Breast epithelium (tissue), 4 donors: ENCODE measurements around the gene USP12. TPM values are rescaled to one million over a fixed set of nuclear protein-coding genes. Genes with fewer than 3 reads are reported as not detected.

Experiments used
- DNase-seq, 2 donors: peaks; one replicate each; pipeline ENCODE4 v3.0.0-alpha.2; 2019; ENCODE audit warnings: low spot score in 2 of 2
- H3K27ac ChIP-seq, 2 donors: fragments of 200-600 bp; sonication (generic) in 1 of 2; one replicate each; pipeline ENCODE4 v1.5.1; 2016 to 2019; ENCODE audit warnings: mild to moderate bottlenecking in 1 of 2
- H3K27me3 ChIP-seq, 2 donors: fragments of 200-600 bp; sonication (generic) in 1 of 2; one replicate each; pipeline versions ENCODE4 v1.5.1 to v1.6.0; 2017 to 2019; ENCODE audit warnings: control low read depth in 1 of 2, mild to moderate bottlenecking in 1 of 2
- H3K36me3 ChIP-seq: fragments of 200-600 bp; one replicate; pipeline ENCODE4 v1.5.1; 2019
- H3K4me1 ChIP-seq, 2 donors: fragments of 200-600 bp; sonication (generic); one replicate each; pipeline ENCODE4 v1.5.1; 2016 to 2019; ENCODE audit warnings: control low read depth in 1 of 2
- H3K4me3 ChIP-seq, 3 donors: fragments of 200-600 bp; sonication (generic); 1 replicate in 2 of 3; 2 replicates in 1 of 3; pipeline ENCODE4 v1.5.1; 2016 to 2019; ENCODE audit warnings: mild to moderate bottlenecking in 3 of 3, moderate library complexity in 2 of 3
- H3K9me3 ChIP-seq, 2 donors: fragments of 200-600 bp; sonication (generic) in 1 of 2; one replicate each; pipeline ENCODE4 v1.5.1; 2016 to 2019; ENCODE audit warnings: control low read depth in 1 of 2
- POLR2A ChIP-seq: fragments of 450-650 bp; IDR thresholded peaks from one replicate; pipeline ENCODE4 v1.6.1; 2016; ENCODE audit warnings: antibody characterized with exemption, mild to moderate bottlenecking, moderate library complexity
- POLR2AphosphoS5 ChIP-seq, 3 donors: sonication (generic); formaldehyde crosslinking; IDR thresholded peaks; one replicate each; pipeline ENCODE4 v1.6.1; 2017; ENCODE audit warnings: antibody characterized with exemption in 3 of 3
- intact Hi-C: fragments of 100-400 bp; cut with DNase I; formaldehyde crosslinking; loops from one replicate; pipeline ENCODE4 v1.15.1; 2023; ENCODE audit warnings: low total_unique reads
- total RNA-seq, 3 donors: library from RNA; depleted of rRNA; stranded (reverse); fragments of >200 nt; gene quantifications; one replicate each; pipeline ENCODE4 v1.1.0, GENCODE V29; 2016
- TF ChIP-seq, protein P1 (sequence below), 3 donors: fragments of 450-650 bp; IDR thresholded peaks; one replicate each; pipeline ENCODE4 v1.5.1; 2016 to 2017; ENCODE audit warnings: antibody characterized with exemption in 3 of 3, mild to moderate bottlenecking in 3 of 3, moderate library complexity in 3 of 3

USP12 gene
- total RNA-seq, 3 donors from 2014 or later = 21.0 to 33.4 (median 21.0) TPM

DNA sequence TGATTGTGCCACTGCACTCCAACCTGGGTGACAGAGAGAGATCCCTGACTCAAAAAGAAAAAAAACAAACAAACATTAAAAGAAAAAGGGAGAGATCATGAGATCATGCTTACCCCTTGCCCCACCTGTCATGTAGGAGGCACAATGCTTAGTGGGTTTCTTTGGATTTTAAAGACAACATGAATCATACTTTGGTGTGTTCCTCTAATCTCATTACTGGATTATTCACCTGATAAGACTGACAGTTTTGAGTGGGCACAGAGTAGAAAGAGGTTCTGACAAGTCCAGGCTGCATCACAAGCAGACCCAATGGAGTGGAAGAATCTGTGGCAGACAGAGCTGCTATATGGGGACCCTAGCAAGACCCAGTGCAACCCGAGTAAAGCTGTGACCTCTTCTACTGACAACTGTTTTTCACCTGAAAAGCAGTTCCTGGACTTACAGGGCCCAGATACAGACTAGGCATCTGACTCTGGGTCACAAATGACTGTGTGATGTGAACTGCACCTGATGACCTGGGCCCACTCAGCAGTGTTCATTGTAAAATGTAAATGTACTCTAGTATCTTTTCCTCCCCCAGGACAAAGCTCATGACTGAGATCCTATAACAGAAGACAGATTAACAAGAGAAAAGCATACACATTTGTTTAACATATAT, 28.9 kb upstream of the USP12 start:
- H3K4me3 ChIP-seq = no peak overlapping the region
- peaks cover 0 to 5% of the 10 kb centered on the region in 2 donors for H3K27me3 ChIP-seq
- peaks cover 0 to 3% of the 10 kb centered on the region in 2 donors for H3K9me3 ChIP-seq
- no peaks in the 10 kb centered on the region for H3K36me3 ChIP-seq
- intact Hi-C loops = no loop called here
- TF ChIP-seq, protein P1, sequence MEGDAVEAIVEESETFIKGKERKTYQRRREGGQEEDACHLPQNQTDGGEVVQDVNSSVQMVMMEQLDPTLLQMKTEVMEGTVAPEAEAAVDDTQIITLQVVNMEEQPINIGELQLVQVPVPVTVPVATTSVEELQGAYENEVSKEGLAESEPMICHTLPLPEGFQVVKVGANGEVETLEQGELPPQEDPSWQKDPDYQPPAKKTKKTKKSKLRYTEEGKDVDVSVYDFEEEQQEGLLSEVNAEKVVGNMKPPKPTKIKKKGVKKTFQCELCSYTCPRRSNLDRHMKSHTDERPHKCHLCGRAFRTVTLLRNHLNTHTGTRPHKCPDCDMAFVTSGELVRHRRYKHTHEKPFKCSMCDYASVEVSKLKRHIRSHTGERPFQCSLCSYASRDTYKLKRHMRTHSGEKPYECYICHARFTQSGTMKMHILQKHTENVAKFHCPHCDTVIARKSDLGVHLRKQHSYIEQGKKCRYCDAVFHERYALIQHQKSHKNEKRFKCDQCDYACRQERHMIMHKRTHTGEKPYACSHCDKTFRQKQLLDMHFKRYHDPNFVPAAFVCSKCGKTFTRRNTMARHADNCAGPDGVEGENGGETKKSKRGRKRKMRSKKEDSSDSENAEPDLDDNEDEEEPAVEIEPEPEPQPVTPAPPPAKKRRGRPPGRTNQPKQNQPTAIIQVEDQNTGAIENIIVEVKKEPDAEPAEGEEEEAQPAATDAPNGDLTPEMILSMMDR (IDR thresholded peaks at IDR 0.05) = no peak
- TF ChIP-seq POLR2A (no peak), POLR2AphosphoS5 (IDR thresholded peaks at IDR 0.05) (no peak)
- no peaks in the 10 kb centered on the region for H3K4me1 ChIP-seq
- no peak for DNase-seq
- H3K27ac ChIP-seq = no peak overlapping the region

DNA sequence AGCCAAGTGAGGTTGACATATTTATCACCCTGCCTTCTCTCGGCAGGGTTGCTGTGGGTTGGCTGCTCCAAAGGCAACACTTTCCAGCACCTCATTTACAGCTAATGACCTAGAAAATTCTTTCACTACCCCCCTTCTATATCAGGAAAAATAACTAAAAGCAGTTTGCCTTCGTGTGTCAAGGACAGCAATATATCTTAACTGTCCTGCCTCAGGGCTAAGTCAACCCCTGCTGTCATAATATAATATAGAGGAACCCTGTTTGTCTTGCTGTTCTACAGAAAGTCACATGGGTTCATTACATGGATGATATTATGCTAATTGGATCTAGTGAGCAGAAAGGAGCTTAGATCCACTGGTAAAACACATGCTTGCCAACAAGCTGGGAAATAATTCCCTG, 28.1 kb upstream of the USP12 start:
- no peak overlapping the region for H3K27ac ChIP-seq
- no peaks in the 10 kb centered on the region for H3K4me1 ChIP-seq
- no peak for TF ChIP-seq POLR2AphosphoS5 (IDR thresholded peaks at IDR 0.05)
- no peak for DNase-seq
- H3K27me3 ChIP-seq = peaks cover 0 to 5% of the 10 kb centered on the region in 2 donors
- H3K9me3 ChIP-seq = peaks cover 0 to 3% of the 10 kb centered on the region in 2 donors
- no peak overlapping the region for H3K4me3 ChIP-seq
- no peaks in the 10 kb centered on the region for H3K36me3 ChIP-seq
- intact Hi-C loops = no loop called here

DNA sequence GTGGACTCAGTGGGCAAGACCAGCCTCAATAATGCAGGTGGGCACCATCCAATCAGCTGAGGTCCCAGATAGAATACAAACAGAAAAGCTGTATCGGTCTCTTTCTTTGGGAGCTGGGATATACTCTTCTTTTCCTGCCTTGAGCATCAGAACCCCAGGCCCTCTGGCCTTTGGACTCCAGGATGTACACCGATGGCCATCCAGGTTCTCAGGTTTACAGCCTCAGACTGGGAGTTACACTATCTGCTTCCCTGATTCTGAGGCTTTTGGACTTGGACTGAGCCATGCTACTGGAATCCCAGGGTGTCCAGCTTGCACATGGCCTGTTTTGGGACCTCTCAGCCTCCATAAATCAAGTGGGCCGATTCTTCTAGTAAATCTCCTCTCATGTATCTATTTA, 27.6 kb upstream of the USP12 start:
- no peaks in the 10 kb centered on the region for H3K4me1 ChIP-seq
- TF ChIP-seq, protein P1 (IDR thresholded peaks at IDR 0.05) = no peak
- TF ChIP-seq POLR2AphosphoS5 (IDR thresholded peaks at IDR 0.05) (no peak), POLR2A (no peak)
- H3K27me3 ChIP-seq = peaks cover 0 to 5% of the 10 kb centered on the region in 2 donors
- no peak overlapping the region for H3K4me3 ChIP-seq
- intact Hi-C loops = no loop called here
- no peak for DNase-seq
- no peaks in the 10 kb centered on the region for H3K36me3 ChIP-seq
- peaks cover 0 to 3% of the 10 kb centered on the region in 2 donors for H3K9me3 ChIP-seq
- no peak overlapping the region for H3K27ac ChIP-seq

DNA sequence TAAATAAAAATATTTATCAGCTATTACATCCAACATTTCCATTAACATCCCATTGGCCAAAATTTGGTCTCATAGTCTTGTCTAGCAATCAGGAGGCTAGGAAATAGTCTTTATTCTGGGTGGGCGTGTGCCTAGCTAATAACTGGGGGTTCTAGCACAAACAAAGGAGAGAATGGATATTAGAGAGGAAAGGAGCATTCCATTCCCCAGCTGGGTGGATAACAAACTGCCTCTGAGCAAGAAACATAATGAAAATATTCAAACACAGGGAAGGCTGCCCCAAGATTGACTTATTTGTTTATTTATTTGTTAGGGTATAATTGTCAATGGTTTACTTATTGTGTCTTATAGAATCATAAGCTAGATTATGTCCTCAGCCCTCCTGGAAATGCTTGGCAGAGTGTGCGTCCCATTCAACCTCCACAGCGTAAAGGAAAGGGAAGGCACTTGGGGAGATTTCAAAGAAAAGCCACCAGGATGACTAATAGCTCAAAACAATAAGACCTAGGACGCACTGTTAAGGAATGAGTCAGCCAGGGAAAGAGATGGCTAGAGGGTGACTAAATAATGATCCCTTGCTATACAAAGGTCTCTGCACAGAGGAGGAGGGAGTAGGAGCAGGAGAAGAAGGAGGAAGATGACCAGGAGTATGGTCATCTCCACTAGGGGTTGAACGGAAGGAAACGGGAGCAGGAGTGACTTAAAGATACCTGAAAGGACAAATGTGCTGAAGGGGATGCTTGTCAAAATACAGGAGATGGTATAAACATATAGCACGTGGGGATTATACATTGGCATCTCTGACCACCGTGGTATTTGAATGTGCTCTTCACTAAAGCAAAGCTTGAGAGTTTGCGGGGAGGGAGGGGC, 23.5 kb upstream of the USP12 start:
- no peak for TF ChIP-seq POLR2AphosphoS5 (IDR thresholded peaks at IDR 0.05)
- TF ChIP-seq, protein P1 (IDR thresholded peaks at IDR 0.05) = no peak
- no peak for TF ChIP-seq POLR2A
- H3K9me3 ChIP-seq = peaks cover 0 to 3% of the 10 kb centered on the region in 2 donors
- no peaks in the 10 kb centered on the region for H3K36me3 ChIP-seq
- intact Hi-C loops = no loop called here
- H3K27ac ChIP-seq = peak overlapping the region; percentile 29 to 56
- no peak overlapping the region for H3K4me3 ChIP-seq
- peaks cover 0 to 5% of the 10 kb centered on the region in 2 donors for H3K27me3 ChIP-seq
- H3K4me1 ChIP-seq = no peaks in the 10 kb centered on the region
- no peak for DNase-seq

DNA sequence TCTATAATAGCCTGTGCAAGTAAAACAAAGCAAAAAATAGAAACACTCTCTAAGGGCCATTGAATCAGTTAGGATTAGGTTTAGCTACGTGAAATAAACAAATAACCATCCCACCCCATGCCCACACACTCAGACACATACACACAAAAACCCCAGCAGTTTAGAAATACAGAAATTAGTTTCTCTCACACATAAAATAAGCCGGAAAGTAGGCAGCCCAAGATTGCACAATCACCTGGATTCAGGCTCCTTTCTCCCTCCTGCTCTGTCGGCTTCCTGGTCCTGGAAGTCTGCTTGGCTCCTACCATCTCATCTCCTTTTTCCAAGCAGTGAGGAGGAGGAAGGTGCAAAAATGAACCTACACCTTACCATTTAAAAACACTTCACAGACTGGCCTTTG, 22.6 kb upstream of the USP12 start:
- Histone ChIP-seq H3K9me3 (peaks cover 0 to 3% of the 10 kb centered on the region in 2 donors), H3K36me3 (no peaks in the 10 kb centered on the region), H3K4me3 (no peak overlapping the region), H3K27ac (no peak overlapping the region), H3K27me3 (peaks cover 0 to 5% of the 10 kb centered on the region in 2 donors), H3K4me1 (no peaks in the 10 kb centered on the region)
- TF ChIP-seq POLR2A (no peak), POLR2AphosphoS5 (IDR thresholded peaks at IDR 0.05) (no peak)
- DNase-seq = no peak
- intact Hi-C loops = no loop called here

DNA sequence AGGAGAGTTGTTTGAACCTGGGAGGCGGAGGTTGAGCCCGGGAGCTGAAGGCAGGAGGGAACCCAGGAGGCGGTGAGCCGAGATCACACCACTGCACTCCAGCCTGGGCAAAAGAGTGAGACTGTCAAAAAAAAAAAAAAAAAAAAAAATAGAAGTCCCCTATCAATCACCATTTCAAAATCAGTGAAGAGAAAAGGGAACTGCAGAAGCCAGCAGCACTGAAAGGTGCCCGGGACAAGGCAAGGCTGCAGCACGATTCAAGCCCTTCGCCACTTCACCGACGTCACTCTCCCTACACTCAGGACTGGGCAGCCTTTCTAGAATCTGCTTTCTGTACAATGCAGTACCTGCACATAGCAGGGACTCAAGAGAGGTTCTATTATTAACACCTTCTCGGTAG, 21.9 kb upstream of the USP12 start:
- intact Hi-C loops = no loop called here
- no peak for DNase-seq
- H3K27ac ChIP-seq = no peak overlapping the region
- H3K9me3 ChIP-seq = peaks cover 0 to 3% of the 10 kb centered on the region in 2 donors
- H3K27me3 ChIP-seq = peaks cover 0 to 5% of the 10 kb centered on the region in 2 donors
- H3K4me3 ChIP-seq = no peak overlapping the region
- no peaks in the 10 kb centered on the region for H3K4me1 ChIP-seq
- TF ChIP-seq POLR2AphosphoS5 (IDR thresholded peaks at IDR 0.05) (no peak), POLR2A (no peak)
- TF ChIP-seq, protein P1 (IDR thresholded peaks at IDR 0.05) = no peak
- no peaks in the 10 kb centered on the region for H3K36me3 ChIP-seq
